GM12891 (cell line): ENCODE data around the gene CRIP1.

ENCODE experiments used
- PAX5 ChIP-seq: IDR thresholded peaks from 2 replicates; pipeline ENCODE4 v1.6.1; 2011; ENCODE audit warnings: low read length, moderate library complexity, mild to moderate bottlenecking; ENCODE audit not compliant: insufficient read depth, severe bottlenecking
- POLR2A ChIP-seq: IDR thresholded peaks from 2 replicates; pipeline ENCODE4 v1.6.1; 2011; ENCODE audit warnings: low read depth, low read length, control low read depth

DNA sequence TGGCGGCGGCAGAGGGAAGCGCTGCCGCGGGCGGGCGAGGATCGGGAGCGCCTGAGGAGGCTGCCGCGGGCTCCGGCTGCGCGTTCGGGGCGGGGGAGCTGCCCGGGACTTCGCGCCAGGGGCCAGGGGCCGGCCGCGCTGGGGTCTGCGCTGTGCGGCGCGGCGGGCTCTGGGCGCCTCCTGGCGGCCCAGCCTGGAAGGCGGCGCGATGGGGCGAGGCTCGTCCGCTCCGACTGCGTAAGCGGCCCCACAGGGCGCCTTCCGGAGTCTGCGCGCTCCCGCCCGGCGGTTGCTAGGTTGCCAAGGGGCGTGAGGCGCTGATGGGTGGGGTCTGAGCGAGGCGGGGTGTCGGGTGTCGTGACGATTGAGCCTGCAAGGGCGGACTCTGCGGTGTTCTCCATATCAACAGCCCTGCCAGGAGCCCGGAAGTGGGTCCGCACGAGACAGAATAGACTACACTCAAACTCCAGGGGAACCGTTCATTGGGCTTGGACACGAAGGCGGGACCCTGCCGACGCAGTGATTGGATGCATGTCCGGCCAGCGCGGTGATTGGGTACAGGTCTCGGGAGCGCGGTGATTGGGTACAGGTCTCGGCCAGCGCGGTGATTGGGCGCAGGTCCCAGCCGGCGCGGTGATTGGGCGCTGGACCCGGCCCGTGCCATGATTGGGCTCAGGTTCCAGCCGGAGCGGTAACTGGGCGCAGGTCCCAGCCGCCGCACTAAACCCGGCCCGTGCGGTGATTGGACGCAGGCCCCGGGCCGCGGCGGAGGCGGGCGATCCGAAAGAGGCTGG lies 4.1 kb downstream of the CRIP1 start, which contains the start of gene TEDC1:
- no peak for TF ChIP-seq PAX5
- TF ChIP-seq POLR2A, result no peak
